A549 (cell line): Measurements from ENCODE around the gene KCNE2.

Experiments
- BHLHE40 ChIP-seq: IDR thresholded peaks from 2 replicates; pipeline ENCODE4 v1.6.1; 2012; ENCODE audit warnings: low read depth, low read length, inconsistent platforms
- POLR2A ChIP-seq: IDR thresholded peaks from 2 replicates; pipeline ENCODE4 v1.6.1; 2012; ENCODE audit warnings: mild to moderate bottlenecking, low read length
- RCOR1 ChIP-seq: fragments of 150-350 bp; IDR thresholded peaks from 2 replicates; pipeline ENCODE4 v1.6.1; 2014; ENCODE audit warnings: antibody characterized with exemption, low read length, low read depth
- TF ChIP-seq, protein P1 (sequence below): fragments of >200 bp; sonication (Bioruptor Twin); formaldehyde crosslinking; IDR thresholded peaks from 3 replicates; pipeline ENCODE4 v1.5.1; 2016
- TF ChIP-seq, protein P2 (sequence below): IDR thresholded peaks from 2 replicates; pipeline ENCODE4 v1.6.1; 2012
- TF ChIP-seq, protein P3 (sequence below): IDR thresholded peaks from 2 replicates; pipeline ENCODE4 v1.6.1; 2012
- TF ChIP-seq, protein P4 (sequence below): fragments of 250-450 bp; sonication (Bioruptor Pico); IDR thresholded peaks from 2 replicates; pipeline ENCODE4 v1.5.0; 2021; ENCODE audit warnings: mild to moderate bottlenecking, moderate library complexity, borderline replicate concordance

DNA sequence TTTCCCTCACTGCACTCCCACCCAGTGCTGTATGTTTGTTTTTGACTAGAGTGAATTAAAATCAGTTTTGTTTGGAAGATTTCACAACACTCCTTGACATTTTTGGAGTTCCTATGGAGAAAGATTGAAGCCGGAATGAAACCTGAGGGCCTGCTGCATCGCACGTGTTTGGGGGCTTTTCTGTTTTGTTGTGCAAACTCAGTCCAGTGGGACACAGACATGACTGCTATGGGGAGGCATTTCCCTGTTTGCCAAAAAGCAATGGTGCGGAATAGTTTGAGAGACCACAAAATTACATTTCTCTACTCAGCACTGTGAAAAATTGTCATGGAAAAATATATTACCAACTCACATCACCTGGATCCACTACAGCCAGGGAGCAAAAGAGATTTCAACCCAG is 43.8 kb upstream of the KCNE2 start:
- TF ChIP-seq, protein P1, sequence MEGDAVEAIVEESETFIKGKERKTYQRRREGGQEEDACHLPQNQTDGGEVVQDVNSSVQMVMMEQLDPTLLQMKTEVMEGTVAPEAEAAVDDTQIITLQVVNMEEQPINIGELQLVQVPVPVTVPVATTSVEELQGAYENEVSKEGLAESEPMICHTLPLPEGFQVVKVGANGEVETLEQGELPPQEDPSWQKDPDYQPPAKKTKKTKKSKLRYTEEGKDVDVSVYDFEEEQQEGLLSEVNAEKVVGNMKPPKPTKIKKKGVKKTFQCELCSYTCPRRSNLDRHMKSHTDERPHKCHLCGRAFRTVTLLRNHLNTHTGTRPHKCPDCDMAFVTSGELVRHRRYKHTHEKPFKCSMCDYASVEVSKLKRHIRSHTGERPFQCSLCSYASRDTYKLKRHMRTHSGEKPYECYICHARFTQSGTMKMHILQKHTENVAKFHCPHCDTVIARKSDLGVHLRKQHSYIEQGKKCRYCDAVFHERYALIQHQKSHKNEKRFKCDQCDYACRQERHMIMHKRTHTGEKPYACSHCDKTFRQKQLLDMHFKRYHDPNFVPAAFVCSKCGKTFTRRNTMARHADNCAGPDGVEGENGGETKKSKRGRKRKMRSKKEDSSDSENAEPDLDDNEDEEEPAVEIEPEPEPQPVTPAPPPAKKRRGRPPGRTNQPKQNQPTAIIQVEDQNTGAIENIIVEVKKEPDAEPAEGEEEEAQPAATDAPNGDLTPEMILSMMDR = no peak
- TF ChIP-seq, protein P2, sequence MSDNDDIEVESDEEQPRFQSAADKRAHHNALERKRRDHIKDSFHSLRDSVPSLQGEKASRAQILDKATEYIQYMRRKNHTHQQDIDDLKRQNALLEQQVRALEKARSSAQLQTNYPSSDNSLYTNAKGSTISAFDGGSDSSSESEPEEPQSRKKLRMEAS = no peak
- TF ChIP-seq, protein P3, sequence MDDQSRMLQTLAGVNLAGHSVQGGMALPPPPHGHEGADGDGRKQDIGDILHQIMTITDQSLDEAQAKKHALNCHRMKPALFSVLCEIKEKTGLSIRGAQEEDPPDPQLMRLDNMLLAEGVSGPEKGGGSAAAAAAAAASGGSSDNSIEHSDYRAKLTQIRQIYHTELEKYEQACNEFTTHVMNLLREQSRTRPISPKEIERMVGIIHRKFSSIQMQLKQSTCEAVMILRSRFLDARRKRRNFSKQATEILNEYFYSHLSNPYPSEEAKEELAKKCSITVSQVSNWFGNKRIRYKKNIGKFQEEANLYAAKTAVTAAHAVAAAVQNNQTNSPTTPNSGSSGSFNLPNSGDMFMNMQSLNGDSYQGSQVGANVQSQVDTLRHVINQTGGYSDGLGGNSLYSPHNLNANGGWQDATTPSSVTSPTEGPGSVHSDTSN = no peak
- no peak for TF ChIP-seq RCOR1
- TF ChIP-seq POLR2A = no peak
- no peak for TF ChIP-seq BHLHE40
- TF ChIP-seq, protein P4, sequence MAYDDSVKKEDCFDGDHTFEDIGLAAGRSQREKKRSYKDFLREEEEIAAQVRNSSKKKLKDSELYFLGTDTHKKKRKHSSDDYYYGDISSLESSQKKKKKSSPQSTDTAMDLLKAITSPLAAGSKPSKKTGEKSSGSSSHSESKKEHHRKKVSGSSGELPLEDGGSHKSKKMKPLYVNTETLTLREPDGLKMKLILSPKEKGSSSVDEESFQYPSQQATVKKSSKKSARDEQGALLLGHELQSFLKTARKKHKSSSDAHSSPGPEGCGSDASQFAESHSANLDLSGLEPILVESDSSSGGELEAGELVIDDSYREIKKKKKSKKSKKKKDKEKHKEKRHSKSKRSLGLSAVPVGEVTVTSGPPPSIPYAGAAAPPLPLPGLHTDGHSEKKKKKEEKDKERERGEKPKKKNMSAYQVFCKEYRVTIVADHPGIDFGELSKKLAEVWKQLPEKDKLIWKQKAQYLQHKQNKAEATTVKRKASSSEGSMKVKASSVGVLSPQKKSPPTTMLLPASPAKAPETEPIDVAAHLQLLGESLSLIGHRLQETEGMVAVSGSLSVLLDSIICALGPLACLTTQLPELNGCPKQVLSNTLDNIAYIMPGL (CRISPR knock-in tag) = no peak
